NCI-H2171 treated with DMSO at 0.1 percent for 48 hours (cell line): ENCODE measurements around the gene PRDM16.
A peak's percentile ranks its signal among the peaks of the same experiment; 100 is the strongest.

Experiments used
- DNase-seq: peaks from one replicate; lab custom pipeline; 2025; lab: John Stamatoyannopoulos, UW

The PRDM16 gene

GRCh38 chr1:3450983-3451382, 382.0 kb downstream of the PRDM16 start:
- no peak for DNase-seq

- DNase-seq, result no peak
Measured at GRCh38 chr1:3451994-3452865, 383.2 kb downstream of the PRDM16 start.

GRCh38 chr1:3452866-3453175, 383.8 kb downstream of the PRDM16 start:
- DNase-seq, result no peak

- peak; percentile 66 for DNase-seq
Measured at GRCh38 chr1:3453203-3453761, 384.3 kb downstream of the PRDM16 start.

GRCh38 chr1:3453891-3454810, 385.1 kb downstream of the PRDM16 start, which contains the start of gene ARHGEF16:
Gene ARHGEF16, plus strand, starts transcription at chr1:3454665. Its CDS starts 8,420 bp downstream, at chr1:3463085.
- DNase-seq, result peak; percentile 71

- peak; percentile 33 for DNase-seq
Measured at GRCh38 chr1:3454811-3455618, 386.0 kb downstream of the PRDM16 start.

- DNase-seq, result no peak
Measured at GRCh38 chr1:3455670-3456448, 386.9 kb downstream of the PRDM16 start.

- no peak for DNase-seq
Measured at GRCh38 chr1:3456449-3456963, 387.5 kb downstream of the PRDM16 start.

GRCh38 chr1:3456964-3457909, 388.2 kb downstream of the PRDM16 start:
- no peak for DNase-seq

GRCh38 chr1:3457910-3458883, 389.2 kb downstream of the PRDM16 start:
- DNase-seq, result no peak

- DNase-seq, result no peak
Measured at GRCh38 chr1:3459051-3459908, 390.3 kb downstream of the PRDM16 start.

- DNase-seq, result no peak
Measured at GRCh38 chr1:3459940-3460671, 391.1 kb downstream of the PRDM16 start.

- no peak for DNase-seq
Measured at GRCh38 chr1:3460672-3461131, 391.7 kb downstream of the PRDM16 start.

- DNase-seq, result no peak
Measured at GRCh38 chr1:3461238-3461933, 392.4 kb downstream of the PRDM16 start.

- DNase-seq, result no peak
Measured at GRCh38 chr1:3461934-3462275, 392.9 kb downstream of the PRDM16 start.
